ENCODE results near the gene TAS2R38.

The TAS2R38 gene

DNA sequence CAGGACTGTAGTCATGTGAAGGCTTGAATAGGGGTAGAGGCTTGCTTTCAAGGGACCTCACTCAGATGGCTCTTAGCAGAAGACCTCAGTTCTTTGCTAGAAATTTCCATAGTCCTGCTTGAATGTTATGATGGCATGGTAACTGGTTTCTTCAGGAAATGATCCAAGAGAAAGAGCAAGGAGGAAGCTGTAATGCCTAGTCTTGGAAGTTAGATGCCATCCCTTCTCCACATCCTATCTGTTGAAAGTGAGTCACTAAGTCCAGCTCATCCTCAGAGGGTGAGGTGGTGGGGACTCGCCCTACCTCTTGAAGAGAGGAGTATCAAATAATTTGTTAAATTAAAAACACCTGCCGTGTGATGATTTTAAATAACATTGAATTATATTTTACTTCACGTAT is 26.7 kb upstream of the TAS2R38 start (continued):
- TF ChIP-seq, protein P1, sequence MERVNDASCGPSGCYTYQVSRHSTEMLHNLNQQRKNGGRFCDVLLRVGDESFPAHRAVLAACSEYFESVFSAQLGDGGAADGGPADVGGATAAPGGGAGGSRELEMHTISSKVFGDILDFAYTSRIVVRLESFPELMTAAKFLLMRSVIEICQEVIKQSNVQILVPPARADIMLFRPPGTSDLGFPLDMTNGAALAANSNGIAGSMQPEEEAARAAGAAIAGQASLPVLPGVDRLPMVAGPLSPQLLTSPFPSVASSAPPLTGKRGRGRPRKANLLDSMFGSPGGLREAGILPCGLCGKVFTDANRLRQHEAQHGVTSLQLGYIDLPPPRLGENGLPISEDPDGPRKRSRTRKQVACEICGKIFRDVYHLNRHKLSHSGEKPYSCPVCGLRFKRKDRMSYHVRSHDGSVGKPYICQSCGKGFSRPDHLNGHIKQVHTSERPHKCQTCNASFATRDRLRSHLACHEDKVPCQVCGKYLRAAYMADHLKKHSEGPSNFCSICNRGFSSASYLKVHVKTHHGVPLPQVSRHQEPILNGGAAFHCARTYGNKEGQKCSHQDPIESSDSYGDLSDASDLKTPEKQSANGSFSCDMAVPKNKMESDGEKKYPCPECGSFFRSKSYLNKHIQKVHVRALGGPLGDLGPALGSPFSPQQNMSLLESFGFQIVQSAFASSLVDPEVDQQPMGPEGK (CRISPR knock-in tag; IDR thresholded peaks at IDR 0.05; ENCODE audit: borderline replicate concordance), result no peak
- no peak for TF ChIP-seq ZC3H10 (CRISPR knock-in tag; IDR thresholded peaks at IDR 0.05)

DNA sequence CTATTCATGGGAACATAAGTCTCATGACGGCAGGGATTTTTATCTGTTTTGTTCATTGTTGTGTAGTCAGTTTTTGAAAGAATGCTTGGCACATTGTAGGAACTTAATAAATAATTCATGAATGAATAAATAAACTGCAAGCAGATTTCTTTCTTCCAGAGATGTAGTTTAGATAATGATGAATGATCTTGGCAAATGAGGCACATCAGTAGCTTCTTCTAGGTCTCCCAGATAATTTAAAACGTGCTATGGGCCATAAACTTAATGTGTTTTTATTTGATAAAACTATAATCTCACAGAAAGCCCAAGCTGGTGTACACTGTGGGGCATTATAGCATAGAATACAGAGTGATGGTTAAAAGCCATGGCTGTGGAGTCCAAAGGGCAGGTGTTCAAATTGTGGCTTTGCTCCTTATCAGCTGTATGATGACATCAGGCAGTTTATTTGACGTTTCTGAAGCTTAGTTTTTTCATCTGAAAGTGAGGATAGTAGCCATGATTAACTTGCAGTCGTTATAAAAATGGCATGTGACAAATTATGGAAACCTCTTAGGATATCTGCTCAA is 25.6 kb upstream of the TAS2R38 start:
- TF ChIP-seq ZFP30 (CRISPR knock-in tag; IDR thresholded peaks at IDR 0.05) (no peak), ZNF8 (CRISPR knock-in tag; IDR thresholded peaks at IDR 0.05) (no peak), TCF4 (CRISPR knock-in tag; IDR thresholded peaks at IDR 0.05; ENCODE audit: borderline replicate concordance) (no peak), ISL1 (CRISPR knock-in tag; IDR thresholded peaks at IDR 0.05) (no peak), BACH2 (CRISPR knock-in tag; IDR thresholded peaks at IDR 0.05; ENCODE audit: borderline replicate concordance) (no peak), ZNF70 (CRISPR knock-in tag; IDR thresholded peaks at IDR 0.05) (no peak), TSHZ2 (CRISPR knock-in tag; IDR thresholded peaks at IDR 0.05) (no peak), TOX (CRISPR knock-in tag; IDR thresholded peaks at IDR 0.05; ENCODE audit: borderline replicate concordance) (no peak), ZNF565 (CRISPR knock-in tag; conservative IDR thresholded peaks at IDR 0.05; ENCODE audit: low read depth) (no peak), RARB (CRISPR knock-in tag; IDR thresholded peaks at IDR 0.05) (no peak), SNAI2 (CRISPR knock-in tag; IDR thresholded peaks at IDR 0.05) (no peak), GLIS3 (CRISPR knock-in tag; IDR thresholded peaks at IDR 0.05) (no peak), ESRRG (CRISPR knock-in tag; IDR thresholded peaks at IDR 0.05) (no peak), CSDC2 (CRISPR knock-in tag; IDR thresholded peaks at IDR 0.05) (no peak)
- TF ChIP-seq, protein P2, sequence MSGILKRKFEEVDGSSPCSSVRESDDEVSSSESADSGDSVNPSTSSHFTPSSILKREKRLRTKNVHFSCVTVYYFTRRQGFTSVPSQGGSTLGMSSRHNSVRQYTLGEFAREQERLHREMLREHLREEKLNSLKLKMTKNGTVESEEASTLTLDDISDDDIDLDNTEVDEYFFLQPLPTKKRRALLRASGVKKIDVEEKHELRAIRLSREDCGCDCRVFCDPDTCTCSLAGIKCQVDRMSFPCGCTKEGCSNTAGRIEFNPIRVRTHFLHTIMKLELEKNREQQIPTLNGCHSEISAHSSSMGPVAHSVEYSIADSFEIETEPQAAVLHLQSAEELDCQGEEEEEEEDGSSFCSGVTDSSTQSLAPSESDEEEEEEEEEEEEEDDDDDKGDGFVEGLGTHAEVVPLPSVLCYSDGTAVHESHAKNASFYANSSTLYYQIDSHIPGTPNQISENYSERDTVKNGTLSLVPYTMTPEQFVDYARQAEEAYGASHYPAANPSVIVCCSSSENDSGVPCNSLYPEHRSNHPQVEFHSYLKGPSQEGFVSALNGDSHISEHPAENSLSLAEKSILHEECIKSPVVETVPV (CRISPR knock-in tag; IDR thresholded peaks at IDR 0.05), result no peak
- no peak for ATAC-seq

DNA sequence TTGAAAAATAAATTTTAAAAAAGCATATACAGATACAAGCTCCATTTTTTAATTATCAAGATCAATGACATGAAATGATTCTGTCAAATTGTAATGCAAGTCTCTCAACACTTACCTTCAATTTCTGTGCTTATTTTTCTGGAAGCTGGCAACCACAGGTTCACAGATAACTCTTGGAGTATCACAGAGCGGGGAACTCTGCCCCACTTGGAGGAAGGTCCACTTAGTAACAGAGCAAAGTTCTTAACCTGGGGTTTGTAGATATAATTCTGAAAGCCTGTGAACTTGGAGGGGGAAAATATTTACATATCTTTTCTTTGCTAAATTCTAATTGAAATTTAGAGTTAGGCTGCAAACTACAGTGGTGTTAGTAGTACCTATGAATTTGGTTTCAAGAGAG is 19.8 kb upstream of the TAS2R38 start:
- no peak for TF ChIP-seq TSHZ2 (CRISPR knock-in tag; IDR thresholded peaks at IDR 0.05)
- TF ChIP-seq CREB5 (CRISPR knock-in tag; IDR thresholded peaks at IDR 0.05; ENCODE audit: low read depth), result no peak
- TF ChIP-seq ZNF8 (CRISPR knock-in tag; IDR thresholded peaks at IDR 0.05), result no peak
- no peak for TF ChIP-seq PPARA (CRISPR knock-in tag; IDR thresholded peaks at IDR 0.05; ENCODE audit: borderline replicate concordance)
- TF ChIP-seq ESRRG (CRISPR knock-in tag; IDR thresholded peaks at IDR 0.05), result no peak
- no peak for TF ChIP-seq CSDC2 (CRISPR knock-in tag; IDR thresholded peaks at IDR 0.05)
- ATAC-seq, result no peak
